Activated CD4-positive, alpha-beta T cell treated with anti-CD3 and anti-CD28 coated beads, Interleukin-2, Interleukin-6, amounts not matched to agents 100 ng/mL and 50 ng/mL, durations not matched to agents 16 hours and 8 hours (primary cell): ENCODE data around the gene PPIL3.
"Not testable (repeated sequence)": the region's sequence is repeated elsewhere in the genome, so short reads cannot be mapped to it uniquely, and the experiment has no call there.

Source experiments
- DNase-seq: peaks from one replicate; pipeline ENCODE4 v3.0.0-alpha.2; 2020

PPIL3 gene

DNA sequence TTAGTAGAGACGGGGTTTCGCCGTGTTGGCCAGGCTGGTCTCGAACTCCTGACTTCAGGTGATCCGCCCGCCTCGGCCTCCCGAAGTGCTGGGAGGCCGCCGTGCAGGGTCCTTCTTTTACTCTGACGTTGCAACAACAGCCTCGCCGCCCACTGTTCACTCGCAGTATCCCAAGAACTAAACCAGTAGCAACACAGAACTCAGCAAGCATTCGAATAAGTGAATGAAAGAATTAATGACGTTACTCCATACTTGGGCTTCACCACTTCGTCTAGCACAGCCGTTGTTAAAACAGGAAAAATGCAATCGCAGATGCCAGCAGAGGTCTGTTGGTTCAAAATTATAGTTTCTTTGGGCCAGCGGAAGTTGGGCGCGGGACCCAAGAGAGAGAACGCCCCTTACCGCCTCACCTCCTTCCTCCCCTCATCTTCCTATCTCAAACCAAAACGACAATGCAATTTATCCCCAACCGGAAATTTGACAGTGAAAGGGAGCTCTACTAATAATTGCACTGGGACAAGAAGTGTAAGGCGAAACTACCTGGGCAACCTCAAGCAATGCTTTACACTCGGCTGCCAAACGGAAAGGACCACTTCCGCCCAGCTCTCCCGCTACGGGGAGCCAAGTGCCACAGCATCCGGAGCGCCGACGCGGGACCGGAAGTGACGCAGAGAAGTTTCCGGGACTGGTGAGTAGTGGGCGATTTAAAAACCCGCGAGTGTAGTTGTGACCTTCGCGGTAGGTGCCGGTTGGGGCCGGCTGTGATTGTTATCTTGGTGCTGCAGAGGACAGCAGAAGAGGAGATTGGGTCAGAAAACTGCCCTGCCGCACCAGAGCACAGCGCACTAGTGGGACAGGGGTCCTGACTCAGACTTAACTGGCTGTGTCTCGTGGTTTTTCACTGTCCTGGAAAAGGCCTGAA lies at the start of gene PPIL3, which contains the start of gene NIF3L1:
PPIL3 (minus strand) TSS at position 374 of the 922 bp plus-strand sequence. CDS start 1,462 bp downstream, outside the sequence.
NIF3L1 (plus strand) TSS at position 668 of the 922 bp plus-strand sequence. CDS start 2,573 bp downstream, outside the sequence.
- DNase-seq, result peak; percentile 99

- DNase-seq, result no peak
Observed at GRCh38 chr2:200930947-200931626, 42.2 kb upstream of the PPIL3 start.

- no peak for DNase-seq
Observed at GRCh38 chr2:200929334-200930249, 40.7 kb upstream of the PPIL3 start.

DNA sequence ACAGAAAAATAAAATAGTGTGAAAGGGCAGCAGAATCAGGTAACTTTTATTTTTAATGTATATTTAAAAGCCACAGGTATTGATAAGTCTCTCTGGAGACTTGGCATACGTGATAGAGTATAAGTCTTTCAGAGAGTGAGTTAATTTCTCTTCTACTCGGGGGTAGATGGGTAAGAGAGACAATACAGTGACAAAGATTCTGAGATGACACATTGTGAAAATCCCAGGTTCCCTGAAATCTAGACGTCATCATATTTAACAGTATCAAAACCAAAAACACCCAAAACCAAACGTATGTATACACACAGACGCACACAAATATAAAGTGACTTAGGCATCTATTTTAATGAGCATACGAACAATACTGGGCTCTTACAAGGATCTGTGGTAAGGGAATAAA lies 33.6 kb upstream of the PPIL3 start:
- DNase-seq, result peak; percentile 61

- DNase-seq, result no peak
Observed at GRCh38 chr2:200913654-200914053, 24.8 kb upstream of the PPIL3 start.

- no peak for DNase-seq
Observed at GRCh38 chr2:200909958-200910357, 21.1 kb upstream of the PPIL3 start.

DNA sequence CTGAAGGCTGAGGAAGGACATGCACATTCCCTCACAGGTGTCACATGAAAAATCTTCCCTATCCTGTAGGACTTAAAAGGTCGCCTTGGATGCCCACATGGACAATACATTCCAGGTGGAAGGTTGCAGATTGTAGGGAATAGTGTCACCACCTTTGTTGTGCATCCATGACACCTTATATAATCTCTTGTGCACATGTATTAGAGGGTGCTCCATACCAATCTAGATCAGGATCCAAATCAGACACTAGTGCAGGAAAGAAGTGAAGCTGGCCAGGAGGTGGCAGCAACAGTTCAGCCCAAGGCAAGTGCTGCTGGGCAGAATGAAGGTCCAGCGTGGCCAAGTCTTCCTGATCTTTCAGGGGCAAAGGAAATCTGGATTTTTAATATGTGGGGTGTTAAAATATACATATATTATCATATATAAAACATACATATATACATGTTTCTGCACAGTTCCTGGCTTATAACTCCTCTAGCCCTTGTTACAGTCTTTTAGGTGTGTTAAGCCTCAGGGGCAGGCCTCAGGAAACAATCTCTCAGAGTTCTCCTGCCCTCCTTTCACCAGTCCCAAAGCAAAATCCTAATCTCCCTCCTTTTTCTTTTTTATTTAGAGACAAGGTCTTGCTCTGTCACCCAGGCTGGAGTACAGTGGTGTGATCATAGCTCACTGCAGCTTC lies 16.9 kb upstream of the PPIL3 start:
- DNase-seq, result peak; percentile 65

DNA sequence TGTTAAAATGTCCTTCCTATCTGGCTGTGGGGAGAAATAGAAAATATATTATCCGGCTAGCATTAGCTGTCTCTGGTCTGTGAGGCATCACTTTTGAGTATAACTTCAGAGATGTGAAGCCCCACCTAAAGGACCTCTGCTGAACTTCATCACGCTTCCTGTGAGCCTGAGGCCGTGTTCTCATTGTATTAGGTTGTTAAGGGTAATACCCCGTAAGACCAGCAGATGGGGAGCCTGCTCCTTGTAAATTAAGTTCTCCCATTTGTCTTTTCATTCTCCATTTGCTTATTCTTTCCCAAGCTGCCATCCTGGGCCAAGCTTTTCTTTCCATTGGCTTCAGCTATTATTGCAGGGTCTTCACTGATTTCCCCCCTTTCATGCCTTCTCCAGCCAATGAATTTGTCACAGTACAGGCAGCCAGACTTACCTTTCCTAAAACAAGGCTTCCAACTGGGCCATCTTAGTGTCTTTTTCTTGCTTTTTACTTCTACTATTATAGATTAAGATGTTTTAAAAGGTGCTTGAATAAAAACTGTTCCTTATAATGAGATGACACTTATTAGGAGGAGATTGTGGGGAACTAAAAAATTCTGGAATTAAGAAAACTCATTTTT lies 12.7 kb upstream of the PPIL3 start:
- peak; percentile 84 for DNase-seq

DNA sequence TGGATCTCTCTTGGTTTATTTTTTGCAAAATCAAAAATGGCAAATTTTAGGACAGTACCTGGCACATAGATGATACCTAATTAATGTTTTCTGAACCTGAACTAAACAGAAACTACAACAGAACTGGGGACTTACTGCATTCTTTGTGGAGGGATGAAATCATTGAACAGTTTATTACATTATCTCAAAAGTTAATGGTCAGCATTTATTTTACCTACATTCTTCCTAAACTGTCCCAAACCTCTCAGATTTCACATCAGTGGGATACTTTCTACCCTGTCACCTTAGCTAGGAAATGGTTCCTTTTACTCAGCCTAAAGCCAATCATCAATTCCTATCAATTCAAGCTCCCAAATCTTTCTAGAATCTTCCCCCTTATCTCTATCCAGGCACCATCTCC lies 10.6 kb upstream of the PPIL3 start:
- DNase-seq, result no peak

DNA sequence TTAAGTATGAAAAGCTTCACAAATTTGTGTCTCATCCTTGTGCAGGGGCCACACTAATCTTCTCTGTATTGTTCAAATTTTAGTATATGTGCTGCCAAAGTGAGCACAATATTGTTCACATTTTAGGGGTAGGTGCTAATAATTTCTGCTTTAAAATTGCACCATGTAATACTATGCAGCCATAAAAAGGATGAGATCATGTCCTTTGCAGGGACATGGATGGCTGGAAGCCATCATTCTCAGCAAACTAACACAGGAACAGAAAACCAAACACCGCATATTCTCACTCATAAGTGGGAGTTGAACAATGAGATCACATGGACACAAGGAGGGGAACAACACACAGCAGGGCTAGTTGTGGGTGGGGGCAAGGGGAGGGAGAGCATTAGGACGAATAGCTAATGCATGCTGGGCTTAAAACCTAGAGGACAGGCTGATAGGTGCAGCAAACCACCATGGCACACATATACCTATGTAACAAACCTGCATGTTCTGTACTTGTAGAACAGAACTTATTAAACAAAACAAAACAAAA lies 7.1 kb downstream of the PPIL3 start:
- DNase-seq, result not testable (repeated sequence)

DNA sequence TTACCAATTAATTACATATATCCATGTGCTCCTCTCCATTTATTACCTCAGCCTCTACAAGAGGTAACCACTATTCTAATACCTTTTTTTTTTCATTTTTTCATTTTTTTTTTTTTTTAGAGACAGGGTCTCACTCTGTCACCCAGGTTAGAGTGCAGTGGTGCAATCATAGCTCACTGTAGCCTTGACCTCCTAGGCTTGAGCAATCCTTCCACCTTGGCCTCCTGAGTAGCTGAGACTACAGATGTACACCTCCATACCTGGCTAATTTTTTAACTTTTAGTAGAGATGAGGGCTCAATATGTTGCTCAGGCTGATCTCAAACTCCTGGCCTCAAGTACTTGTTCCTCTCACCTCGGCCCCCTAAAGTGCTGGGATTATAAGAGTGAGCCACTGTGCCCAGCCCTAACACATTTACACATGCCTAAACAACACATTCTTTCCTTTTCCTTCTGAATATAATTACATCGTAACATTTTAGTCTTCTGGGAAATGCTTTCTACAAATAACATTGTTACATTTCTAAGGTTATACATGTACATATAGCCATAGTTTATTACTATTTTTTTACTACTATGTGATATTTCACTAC lies 10.5 kb downstream of the PPIL3 start:
- no peak for DNase-seq

- no peak for DNase-seq
Observed at GRCh38 chr2:200877443-200877842, 11.4 kb downstream of the PPIL3 start.

- DNase-seq, result no peak
Observed at GRCh38 chr2:200873560-200873959, 15.3 kb downstream of the PPIL3 start.

GRCh38 chr2:200871151-200871550 lies 17.7 kb downstream of the PPIL3 start:
- no peak for DNase-seq

GRCh38 chr2:200869014-200869413 lies 19.9 kb downstream of the PPIL3 start:
- DNase-seq, result no peak

GRCh38 chr2:200864176-200865034 lies 24.5 kb downstream of the PPIL3 start, which contains the start of gene CLK1:
Gene CLK1 (minus strand): TSS chr2:200864658. CDS start chr2:200861862, 2,796 bp downstream.
- DNase-seq, result peak; percentile 98

GRCh38 chr2:200863782-200864175 lies 25.1 kb downstream of the PPIL3 start:
- peak; percentile 27 for DNase-seq

DNA sequence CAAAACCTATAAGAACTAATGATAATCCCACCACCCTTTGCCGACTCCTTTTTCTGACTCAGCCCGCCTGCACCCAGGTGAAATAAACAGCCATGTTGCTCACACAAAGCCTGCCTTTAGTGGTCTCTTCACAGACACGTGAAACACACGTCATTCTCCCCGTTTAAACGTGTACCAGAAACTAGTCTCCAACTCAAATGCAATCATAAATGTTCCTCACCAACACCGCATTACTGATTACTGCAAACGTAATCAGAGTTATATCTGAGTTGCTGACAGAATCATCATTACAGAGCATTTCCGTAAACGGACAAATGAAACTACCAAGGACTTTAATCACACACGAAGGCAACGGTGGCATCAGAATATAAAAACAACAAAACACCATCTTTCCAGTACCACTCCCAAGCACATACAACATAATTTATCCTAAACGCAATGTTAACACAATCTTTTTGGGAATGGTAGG lies 26.3 kb downstream of the PPIL3 start:
- DNase-seq, result peak; percentile 81

DNA sequence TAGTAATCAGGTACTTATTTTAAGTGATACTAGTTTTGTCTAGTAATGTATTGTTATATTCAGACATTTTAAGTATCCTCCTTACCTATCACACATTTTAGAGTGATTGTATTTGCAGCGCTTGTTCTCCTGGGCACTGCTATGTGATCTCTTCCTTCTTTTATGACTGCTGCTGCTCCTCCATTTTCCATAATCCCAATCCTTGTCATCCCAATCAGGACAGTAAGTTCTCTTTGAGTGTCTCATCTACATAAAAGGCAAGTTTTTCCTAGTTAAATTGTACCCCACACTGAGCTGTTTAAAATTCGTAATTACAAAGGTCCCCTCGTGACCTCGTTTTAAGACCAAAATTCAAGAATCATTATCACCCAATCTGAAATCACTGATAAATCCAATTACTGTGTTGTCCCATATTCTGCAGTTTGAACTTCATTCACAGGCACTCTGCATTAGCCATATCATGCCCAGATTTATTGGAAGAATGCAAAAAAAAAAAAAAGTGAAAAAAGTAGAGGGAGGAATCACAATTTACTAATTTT lies 27.2 kb downstream of the PPIL3 start:
- DNase-seq, result no peak
